Measurements from ENCODE around the gene SPAG9. TPM values are rescaled to one million over a fixed set of nuclear protein-coding genes. Genes with fewer than 3 reads are reported as not detected.

SPAG9 gene
- total and polyA plus RNA-seq, 8 donors: 105 to 147 (median 116) TPM

- peaks cover 7 to 100% of the 10 kb centered on the region in 2 donors for H3K36me3 ChIP-seq
- DNase-seq (no peak), ATAC-seq (no peak)
- intact Hi-C loops (cut with DNase I): no loop called here
- no peaks in the 10 kb centered on the region for H3K4me1 ChIP-seq
- no peaks in the 10 kb centered on the region for H3K9me3 ChIP-seq
- no peak for TF ChIP-seq CTCF (IDR thresholded peaks at IDR 0.05)
- H3K27me3 ChIP-seq: no peaks in the 10 kb centered on the region
- no peak overlapping the region for H3K27ac ChIP-seq
- H3K4me3 ChIP-seq: no peak overlapping the region
Observed at GRCh38 chr17:50986989-50987660, 133.5 kb downstream of the SPAG9 start.

DNA sequence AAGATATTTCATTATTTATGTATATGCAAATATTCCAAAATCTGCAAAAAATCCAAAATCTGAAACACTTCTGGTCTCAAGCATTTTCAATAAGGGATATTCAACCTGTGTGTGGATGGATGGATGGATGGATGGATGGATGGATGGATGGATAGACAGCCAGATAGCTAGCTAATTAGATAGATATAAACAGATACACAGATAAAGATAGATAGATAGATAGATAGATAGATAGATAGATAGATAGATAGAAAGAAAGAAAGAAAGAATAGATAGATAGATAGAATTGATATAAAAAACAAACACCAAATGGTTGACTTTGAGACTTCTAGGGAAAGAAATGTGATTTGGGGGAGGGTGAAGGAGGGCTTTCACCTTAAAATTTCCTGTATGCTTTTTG lies 139.4 kb downstream of the SPAG9 start:
- no peak for ATAC-seq
- Histone ChIP-seq H3K27ac (no peak overlapping the region), H3K27me3 (no peaks in the 10 kb centered on the region), H3K4me1 (peaks cover 0 to 9% of the 10 kb centered on the region in 2 donors), H3K36me3 (peaks cover 0 to 99% of the 10 kb centered on the region in 2 donors), H3K4me3 (no peak overlapping the region), H3K9me3 (no peaks in the 10 kb centered on the region)
- intact Hi-C loops (cut with DNase I): no loop called here
- no peak for TF ChIP-seq CTCF (IDR thresholded peaks at IDR 0.05)
- DNase-seq: no peak

DNA sequence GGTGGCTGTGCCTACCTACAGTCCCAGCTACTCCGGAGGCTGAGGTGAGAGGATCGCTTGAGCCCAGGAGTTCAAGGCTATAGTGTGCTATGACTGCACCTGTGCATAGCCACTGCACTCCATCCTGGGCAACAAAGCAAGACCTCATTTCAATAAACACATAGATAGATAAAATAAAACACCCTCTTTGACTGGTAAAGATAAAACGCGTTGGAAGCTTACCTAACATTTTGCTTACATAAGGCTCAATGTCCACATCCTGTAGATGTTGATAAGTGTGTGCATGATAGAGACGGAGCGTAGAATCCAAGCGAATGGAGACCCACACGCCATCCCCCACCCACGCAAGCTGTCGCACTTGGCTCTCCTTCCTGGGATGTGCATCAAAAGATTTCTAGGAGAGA lies 141.1 kb downstream of the SPAG9 start:
- Histone ChIP-seq H3K36me3 (peaks cover 0 to 99% of the 10 kb centered on the region in 2 donors), H3K4me3 (no peak overlapping the region), H3K27ac (no peak overlapping the region), H3K27me3 (no peaks in the 10 kb centered on the region), H3K9me3 (no peaks in the 10 kb centered on the region), H3K4me1 (peaks cover 0 to 9% of the 10 kb centered on the region in 2 donors)
- TF ChIP-seq CTCF (IDR thresholded peaks at IDR 0.05): no peak
- intact Hi-C loops (cut with DNase I): no loop called here
- DNase-seq: no peak
- no peak for ATAC-seq

- H3K4me1 ChIP-seq: peaks cover 0 to 9% of the 10 kb centered on the region in 2 donors
- no peak for DNase-seq
- ATAC-seq: no peak
- intact Hi-C loops (cut with DNase I): no loop called here
- no peaks in the 10 kb centered on the region for H3K9me3 ChIP-seq
- no peak overlapping the region for H3K4me3 ChIP-seq
- peaks cover 0 to 95% of the 10 kb centered on the region in 2 donors for H3K36me3 ChIP-seq
- H3K27me3 ChIP-seq: no peaks in the 10 kb centered on the region
- peak overlapping the region; percentile 0 to 38 for H3K27ac ChIP-seq
- TF ChIP-seq CTCF (IDR thresholded peaks at IDR 0.05): no peak
Observed at GRCh38 chr17:50977487-50978159, 143.0 kb downstream of the SPAG9 start.

DNA sequence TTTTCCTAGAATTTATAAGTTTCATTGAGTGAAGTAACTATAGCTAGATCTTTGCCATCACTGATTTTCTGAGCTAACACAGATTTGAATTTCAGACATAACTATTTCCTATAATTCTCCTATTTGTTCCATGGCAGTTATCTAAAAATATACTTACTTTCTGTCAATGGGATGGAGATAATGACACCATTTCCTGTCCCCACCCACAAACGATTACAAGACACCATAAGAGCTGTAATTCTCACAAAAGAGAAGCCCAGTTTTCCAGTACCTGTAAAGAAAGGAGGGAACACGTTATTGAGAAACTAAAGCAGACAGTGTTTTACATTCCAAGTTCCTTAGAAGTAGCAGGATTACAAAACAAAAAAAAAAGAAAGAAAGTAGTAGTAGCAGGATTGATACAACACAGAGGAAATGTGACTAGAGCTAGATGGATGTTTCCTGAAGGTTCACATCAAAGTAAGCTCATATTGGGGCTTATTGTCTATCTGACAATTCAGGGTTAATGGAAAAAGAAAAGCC lies 143.7 kb downstream of the SPAG9 start:
- Histone ChIP-seq H3K4me1 (peaks cover 0 to 9% of the 10 kb centered on the region in 2 donors), H3K4me3 (no peak overlapping the region), H3K27me3 (no peaks in the 10 kb centered on the region), H3K36me3 (peaks cover 0 to 89% of the 10 kb centered on the region in 2 donors), H3K9me3 (no peaks in the 10 kb centered on the region), H3K27ac (peak overlapping the region; percentile 0 to 38)
- intact Hi-C loops (cut with DNase I): no loop called here
- ATAC-seq: no peak
- no peak for DNase-seq
- no peak for TF ChIP-seq CTCF (IDR thresholded peaks at IDR 0.05)
